Natural killer cell treated with Interleukin-12 subunit alpha and Interleukin-12 subunit beta and Interleukin-15 and Interleukin-18, amount 100 ng/mL, for 72 hours (primary cell): ENCODE data around the gene CLCN3. TPM values are rescaled to one million over a fixed set of nuclear protein-coding genes. Genes with fewer than 3 reads are reported as not detected.
"Not testable (repeated sequence)": the region's sequence is repeated elsewhere in the genome, so short reads cannot be mapped to it uniquely, and the experiment has no call there.

Experiments used
- ATAC-seq, 2 donors: fragments of 150-1000 bp; cut with Tn5 transposase in 1 of 2; sonication (Bioruptor Pico), chemical (Tn5 transposase) in 1 of 2; 2 replicates each; pipeline ENCODE4 v1.10.0; 2021
- DNase-seq: peaks from one replicate; pipeline ENCODE4 v3.0.0; 2022; ENCODE audit warnings: low spot score
- H3K27ac Mint-ChIP-seq, 2 donors: 1 replicate in 1 of 2; 2 replicates in 1 of 2; pipeline ENCODE4 v1.8.0; 2022; ENCODE audit warnings: mixed read lengths in 2 of 2, mild to moderate bottlenecking in 1 of 2, moderate library complexity in 1 of 2
- H3K27me3 Mint-ChIP-seq, 2 donors: 1 replicate in 1 of 2; 2 replicates in 1 of 2; pipeline ENCODE4 v1.8.0; 2022; ENCODE audit warnings: mixed read lengths in 2 of 2
- H3K36me3 Mint-ChIP-seq: one replicate; pipeline ENCODE4 v1.8.0; 2022; ENCODE audit warnings: mixed read lengths
- H3K4me1 Mint-ChIP-seq, 2 donors: 1 replicate in 1 of 2; 2 replicates in 1 of 2; pipeline ENCODE4 v1.8.0; 2022; ENCODE audit warnings: low read depth in 2 of 2, mixed read lengths in 2 of 2, mild to moderate bottlenecking in 1 of 2
- H3K4me3 Mint-ChIP-seq: one replicate; pipeline ENCODE4 v1.8.0; 2022; ENCODE audit warnings: mixed read lengths
- H3K9me3 Mint-ChIP-seq: 2 replicates; pipeline ENCODE4 v1.8.0; 2022; ENCODE audit warnings: mixed read lengths
- total RNA-seq, 2 donors: library from RNA; stranded (reverse); gene quantifications; one replicate each; pipeline ENCODE4 v1.2.3, GENCODE V29; 2022

The CLCN3 gene
- total RNA-seq, 2 donors from 2014 or later, result 21.8 to 24.9 TPM

- DNase-seq (no peak), ATAC-seq (no peak)
- H3K36me3 Mint-ChIP-seq, result peaks cover 11% of the 10 kb centered on the region
- H3K4me1 Mint-ChIP-seq, result no peaks in the 10 kb centered on the region
- H3K9me3 Mint-ChIP-seq, result no peaks in the 10 kb centered on the region
- no peak overlapping the region for H3K4me3 Mint-ChIP-seq
- no peaks in the 10 kb centered on the region for H3K27me3 Mint-ChIP-seq
- no peak overlapping the region for H3K27ac Mint-ChIP-seq
Measured at GRCh38 chr4:169723207-169723965, 103.0 kb downstream of the CLCN3 start.

- Mint-ChIP-seq H3K27ac (no peak overlapping the region), H3K36me3 (peaks cover 11% of the 10 kb centered on the region), H3K9me3 (no peaks in the 10 kb centered on the region), H3K4me3 (no peak overlapping the region), H3K27me3 (no peaks in the 10 kb centered on the region), H3K4me1 (no peaks in the 10 kb centered on the region)
- no peak for ATAC-seq
- no peak for DNase-seq
Measured at GRCh38 chr4:169724260-169724659, 103.9 kb downstream of the CLCN3 start.

GRCh38 chr4:169727616-169728015, 107.2 kb downstream of the CLCN3 start:
- H3K27me3 Mint-ChIP-seq, result no peaks in the 10 kb centered on the region
- peaks cover 5% of the 10 kb centered on the region for H3K36me3 Mint-ChIP-seq
- DNase-seq (no peak), ATAC-seq (no peak)
- H3K4me1 Mint-ChIP-seq, result peaks cover 0 to 2% of the 10 kb centered on the region in 2 donors
- no peak overlapping the region for H3K4me3 Mint-ChIP-seq
- H3K9me3 Mint-ChIP-seq, result no peaks in the 10 kb centered on the region
- H3K27ac Mint-ChIP-seq, result no peak overlapping the region

GRCh38 chr4:169730564-169730963, 110.2 kb downstream of the CLCN3 start:
- no peak overlapping the region for H3K27ac Mint-ChIP-seq
- H3K27me3 Mint-ChIP-seq, result no peaks in the 10 kb centered on the region
- no peaks in the 10 kb centered on the region for H3K9me3 Mint-ChIP-seq
- H3K4me3 Mint-ChIP-seq, result no peak overlapping the region
- DNase-seq, result no peak
- no peak for ATAC-seq
- peaks cover 13% of the 10 kb centered on the region for H3K36me3 Mint-ChIP-seq
- H3K4me1 Mint-ChIP-seq, result peaks cover 0 to 2% of the 10 kb centered on the region in 2 donors

DNA sequence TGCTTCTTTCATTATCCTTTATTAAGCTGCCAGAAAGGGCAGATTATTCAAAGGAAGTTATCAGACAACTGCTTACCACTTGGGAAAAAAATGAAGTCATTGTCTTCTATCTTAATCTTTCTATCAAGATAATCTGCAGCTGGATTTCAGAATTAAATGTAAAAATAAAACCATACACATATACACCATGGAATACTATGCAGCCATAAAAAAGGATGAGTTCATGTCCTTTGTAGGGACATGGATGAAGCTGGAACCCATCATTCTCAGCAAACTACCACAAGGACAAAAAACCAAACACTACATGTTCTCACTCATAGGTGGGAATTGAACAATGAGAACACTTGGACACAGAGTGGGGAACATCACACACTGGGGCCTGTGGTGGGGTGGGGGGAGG, 118.2 kb downstream of the CLCN3 start:
- H3K27ac Mint-ChIP-seq, H3K27me3 Mint-ChIP-seq, H3K9me3 Mint-ChIP-seq, DNase-seq, H3K4me3 Mint-ChIP-seq, ATAC-seq: not testable (repeated sequence)
- H3K4me1 Mint-ChIP-seq, result peaks cover 0 to 10% of the 10 kb centered on the region in 2 donors
- peaks cover 19% of the 10 kb centered on the region for H3K36me3 Mint-ChIP-seq

GRCh38 chr4:169741569-169741968, 121.2 kb downstream of the CLCN3 start:
- no peaks in the 10 kb centered on the region for H3K9me3 Mint-ChIP-seq
- H3K27me3 Mint-ChIP-seq, result no peaks in the 10 kb centered on the region
- H3K36me3 Mint-ChIP-seq, result peaks cover 13% of the 10 kb centered on the region
- ATAC-seq (no peak), DNase-seq (no peak)
- peaks cover 0 to 22% of the 10 kb centered on the region in 2 donors for H3K4me1 Mint-ChIP-seq
- no peak overlapping the region for H3K27ac Mint-ChIP-seq
- H3K4me3 Mint-ChIP-seq, result no peak overlapping the region

DNA sequence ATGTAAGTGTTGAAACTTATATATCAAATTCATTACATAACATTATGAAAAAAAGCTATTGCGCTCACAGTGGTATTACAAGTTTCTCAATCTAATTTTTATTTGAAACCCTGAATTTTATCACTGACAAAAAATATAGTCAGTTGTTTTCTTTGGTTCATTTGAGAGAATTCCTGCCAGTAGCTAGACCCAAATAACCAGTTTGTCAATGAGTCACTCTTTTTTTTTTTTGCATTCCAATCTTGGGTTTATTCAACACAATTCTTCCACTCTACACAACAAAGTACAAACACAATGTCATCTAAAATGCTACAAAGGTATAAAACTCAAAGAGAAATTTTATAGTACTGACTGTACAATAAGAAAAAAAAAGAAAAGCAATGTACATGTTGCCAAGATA, 124.2 kb downstream of the CLCN3 start:
- Mint-ChIP-seq H3K36me3 (peaks cover 4% of the 10 kb centered on the region), H3K9me3 (no peaks in the 10 kb centered on the region), H3K4me3 (no peak overlapping the region), H3K4me1 (peaks cover 0 to 24% of the 10 kb centered on the region in 2 donors), H3K27ac (peak overlapping the region in 1 of 2 donors; percentile 47), H3K27me3 (no peaks in the 10 kb centered on the region)
- no peak for ATAC-seq
- no peak for DNase-seq

GRCh38 chr4:169745291-169745690, 124.9 kb downstream of the CLCN3 start:
- Mint-ChIP-seq H3K4me1 (peaks cover 0 to 24% of the 10 kb centered on the region in 2 donors), H3K9me3 (no peaks in the 10 kb centered on the region), H3K27me3 (no peaks in the 10 kb centered on the region), H3K27ac (peak overlapping the region in 1 of 2 donors; percentile 47), H3K36me3 (peaks cover 6% of the 10 kb centered on the region), H3K4me3 (no peak overlapping the region)
- no peak for DNase-seq
- ATAC-seq, result peak in 1 of 2 donors; percentile 43

GRCh38 chr4:169756971-169757574, 136.7 kb downstream of the CLCN3 start:
- H3K36me3 Mint-ChIP-seq, result peaks cover 4% of the 10 kb centered on the region
- H3K27ac Mint-ChIP-seq, result peak overlapping the region; percentile 77 to 94
- no peak for DNase-seq
- H3K9me3 Mint-ChIP-seq, result no peaks in the 10 kb centered on the region
- peak overlapping the region; percentile 94 for H3K4me3 Mint-ChIP-seq
- peak; percentile 4 to 55 for ATAC-seq
- H3K27me3 Mint-ChIP-seq, result no peaks in the 10 kb centered on the region
- peaks cover 40% of the 10 kb centered on the region in 2 donors for H3K4me1 Mint-ChIP-seq

DNA sequence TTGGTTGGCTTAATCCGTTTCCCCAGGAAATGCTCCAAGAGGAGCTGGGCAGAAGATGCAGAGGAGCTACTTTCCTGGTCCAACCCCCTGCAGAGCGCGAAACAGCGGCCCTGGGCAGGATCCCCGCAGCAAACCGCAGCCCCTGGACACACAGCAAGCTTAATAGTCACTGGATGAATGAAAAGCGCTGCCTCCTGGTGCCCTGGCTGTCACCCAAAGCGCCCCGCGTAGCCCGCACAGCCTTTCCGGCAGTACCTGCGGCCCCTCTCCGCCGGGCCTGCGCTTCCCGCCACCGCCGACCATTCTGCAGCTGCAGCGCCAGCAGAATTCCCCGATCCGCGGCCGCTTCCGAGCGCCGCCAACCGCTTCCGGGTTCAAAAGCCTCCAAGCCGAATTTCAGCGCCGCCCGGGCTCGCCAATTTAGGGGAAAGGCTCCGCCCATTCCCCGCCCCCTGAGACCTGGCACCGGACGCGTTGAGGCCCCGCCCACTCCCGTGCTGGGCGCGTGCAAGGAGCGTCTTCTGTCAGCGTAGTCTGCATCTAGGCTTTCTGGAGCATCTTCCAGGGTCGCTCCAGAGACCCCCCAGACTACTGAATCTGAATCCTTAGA, 137.3 kb downstream of the CLCN3 start, which contains the start of gene HPF1:
Gene HPF1 (minus strand): TSS at position 370 of the 610 bp plus-strand sequence. CDS start 67 bp downstream, at position 303.
- Mint-ChIP-seq H3K27me3 (no peaks in the 10 kb centered on the region), H3K36me3 (no peaks in the 10 kb centered on the region), H3K9me3 (no peaks in the 10 kb centered on the region), H3K4me3 (peak within 1 kb of the TSS; percentile 94), H3K4me1 (peaks cover 40 to 42% of the 10 kb centered on the region in 2 donors), H3K27ac (peak within 1 kb of the TSS; percentile 77 to 94)
- ATAC-seq (peak; percentile 91 to 95), DNase-seq (peak; percentile 96)

DNA sequence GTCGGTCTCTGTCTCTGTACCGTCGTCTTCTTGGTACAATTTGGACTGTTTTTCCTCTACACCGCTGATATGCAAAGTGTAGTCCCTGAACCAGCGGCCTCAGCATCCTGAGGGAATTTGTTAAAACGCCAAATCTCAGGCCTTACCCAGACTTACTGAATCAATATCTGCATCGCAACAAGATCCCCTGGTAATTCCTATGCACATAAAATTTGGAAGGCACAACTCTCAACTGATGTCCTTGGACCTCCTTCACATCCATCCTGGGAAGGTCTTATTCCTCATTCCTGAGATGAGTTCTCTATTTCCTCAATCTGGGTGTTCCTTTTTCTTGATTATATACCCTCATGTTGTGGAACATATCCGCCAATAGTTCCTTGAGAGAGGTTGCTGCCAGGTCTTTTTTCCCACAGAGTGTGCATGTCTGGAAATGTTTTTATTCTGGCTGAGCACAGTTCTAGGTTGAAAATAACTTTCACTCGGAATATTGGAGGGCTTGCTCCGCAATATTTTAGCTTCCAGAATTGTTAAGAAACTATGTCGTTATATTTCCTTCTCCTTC, 138.1 kb downstream of the CLCN3 start:
- Mint-ChIP-seq H3K36me3 (no peaks in the 10 kb centered on the region), H3K27ac (peak overlapping the region; percentile 77 to 94), H3K4me1 (peaks cover 44% of the 10 kb centered on the region in 2 donors), H3K9me3 (no peaks in the 10 kb centered on the region), H3K4me3 (peak overlapping the region; percentile 94), H3K27me3 (no peaks in the 10 kb centered on the region)
- no peak for ATAC-seq
- DNase-seq, result no peak

- no peak overlapping the region for H3K27ac Mint-ChIP-seq
- H3K36me3 Mint-ChIP-seq, result no peaks in the 10 kb centered on the region
- H3K4me3 Mint-ChIP-seq, result no peak overlapping the region
- H3K4me1 Mint-ChIP-seq, result peaks cover 19 to 24% of the 10 kb centered on the region in 2 donors
- H3K9me3 Mint-ChIP-seq, result no peaks in the 10 kb centered on the region
- ATAC-seq (no peak), DNase-seq (no peak)
- peaks cover 0 to 2% of the 10 kb centered on the region in 2 donors for H3K27me3 Mint-ChIP-seq
Measured at GRCh38 chr4:169761846-169762245, 141.5 kb downstream of the CLCN3 start.

DNA sequence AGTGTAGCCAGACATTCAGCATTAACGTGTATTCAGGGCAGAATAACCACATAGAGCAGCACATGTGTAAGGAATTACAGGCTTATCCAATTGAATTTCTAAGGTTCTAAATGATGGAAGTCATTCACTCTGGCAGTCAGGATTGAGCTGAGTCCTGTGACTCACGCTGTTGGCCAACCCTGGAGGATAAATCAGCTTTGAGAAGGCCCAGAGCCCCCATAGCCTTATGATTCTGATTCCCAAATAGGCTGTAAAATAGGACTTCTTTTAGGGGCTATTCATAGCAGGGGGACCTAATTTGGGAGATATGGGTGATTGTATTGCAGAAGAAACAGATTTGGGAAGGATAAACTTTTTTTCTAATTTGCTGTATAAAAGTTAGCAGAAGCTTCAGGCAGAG, 145.5 kb downstream of the CLCN3 start:
- Mint-ChIP-seq H3K9me3 (no peaks in the 10 kb centered on the region), H3K4me1 (peaks cover 7 to 10% of the 10 kb centered on the region in 2 donors), H3K27me3 (peaks cover 0 to 11% of the 10 kb centered on the region in 2 donors), H3K27ac (no peak overlapping the region), H3K36me3 (no peaks in the 10 kb centered on the region), H3K4me3 (no peak overlapping the region)
- no peak for ATAC-seq
- no peak for DNase-seq

GRCh38 chr4:169766741-169767140, 146.4 kb downstream of the CLCN3 start:
- H3K4me1 Mint-ChIP-seq, result peaks cover 10 to 12% of the 10 kb centered on the region in 2 donors
- ATAC-seq (no peak), DNase-seq (no peak)
- H3K27me3 Mint-ChIP-seq, result peaks cover 0 to 11% of the 10 kb centered on the region in 2 donors
- H3K36me3 Mint-ChIP-seq, result no peaks in the 10 kb centered on the region
- H3K27ac Mint-ChIP-seq, result no peak overlapping the region
- H3K9me3 Mint-ChIP-seq, result no peaks in the 10 kb centered on the region
- H3K4me3 Mint-ChIP-seq, result no peak overlapping the region
